ENCODE results near the gene SMC1B. TPM values are rescaled to one million over a fixed set of nuclear protein-coding genes. Genes with fewer than 3 reads are reported as not detected.
"Not testable (repeated sequence)": the region's sequence is repeated elsewhere in the genome, so short reads cannot be mapped to it uniquely, and the experiment has no call there.

SMC1B gene
- total and polyA plus RNA-seq, 10 donors, result 0.06 to 0.12 (median 0.10) TPM; not detected in 7

DNA sequence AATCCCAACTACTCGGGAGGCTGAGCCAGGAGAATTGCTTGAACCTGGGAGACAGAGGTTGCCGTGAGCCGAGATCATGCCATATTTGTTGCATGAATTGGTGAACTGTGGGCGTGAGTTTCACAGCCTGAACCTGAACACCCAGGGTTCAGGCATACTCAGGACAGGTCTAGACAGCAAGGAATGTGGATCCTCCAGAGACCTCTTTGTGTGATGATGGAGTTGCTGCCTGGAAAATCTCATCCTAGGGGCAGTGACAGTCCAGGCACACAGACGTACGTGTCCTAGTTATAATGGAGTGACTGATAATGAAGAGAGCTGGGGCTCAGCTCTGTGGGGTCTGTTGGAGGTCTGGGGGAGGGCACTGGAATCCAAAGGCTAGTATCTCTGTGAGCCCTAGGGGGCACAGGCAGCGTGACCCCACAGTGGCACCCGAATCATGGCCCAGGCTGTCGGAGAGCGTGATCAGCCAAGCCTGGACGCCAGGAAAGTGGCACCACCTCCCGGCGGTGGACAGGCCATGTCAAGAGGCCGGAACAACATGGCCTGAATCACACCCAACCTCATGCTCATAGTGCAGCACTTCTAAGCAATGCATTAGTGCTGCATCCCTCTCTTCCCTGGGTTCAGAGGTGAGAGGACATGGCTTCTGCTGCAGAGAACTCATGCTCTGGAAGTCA is 31.8 kb upstream of the SMC1B start:
- intact Hi-C loops (cut with DNase I; ENCODE audit: low total_unique reads), result loop anchor here (10.0 kb wide), 1 partner anchor 110 kb away; no protein-coding TSS in a partner anchor
- no peaks in the 10 kb centered on the region for H3K36me3 ChIP-seq
- TF ChIP-seq POLR2A (IDR thresholded peaks at IDR 0.05) (no peak), POLR2AphosphoS5 (IDR thresholded peaks at IDR 0.05) (no peak)
- TF ChIP-seq, protein P1, sequence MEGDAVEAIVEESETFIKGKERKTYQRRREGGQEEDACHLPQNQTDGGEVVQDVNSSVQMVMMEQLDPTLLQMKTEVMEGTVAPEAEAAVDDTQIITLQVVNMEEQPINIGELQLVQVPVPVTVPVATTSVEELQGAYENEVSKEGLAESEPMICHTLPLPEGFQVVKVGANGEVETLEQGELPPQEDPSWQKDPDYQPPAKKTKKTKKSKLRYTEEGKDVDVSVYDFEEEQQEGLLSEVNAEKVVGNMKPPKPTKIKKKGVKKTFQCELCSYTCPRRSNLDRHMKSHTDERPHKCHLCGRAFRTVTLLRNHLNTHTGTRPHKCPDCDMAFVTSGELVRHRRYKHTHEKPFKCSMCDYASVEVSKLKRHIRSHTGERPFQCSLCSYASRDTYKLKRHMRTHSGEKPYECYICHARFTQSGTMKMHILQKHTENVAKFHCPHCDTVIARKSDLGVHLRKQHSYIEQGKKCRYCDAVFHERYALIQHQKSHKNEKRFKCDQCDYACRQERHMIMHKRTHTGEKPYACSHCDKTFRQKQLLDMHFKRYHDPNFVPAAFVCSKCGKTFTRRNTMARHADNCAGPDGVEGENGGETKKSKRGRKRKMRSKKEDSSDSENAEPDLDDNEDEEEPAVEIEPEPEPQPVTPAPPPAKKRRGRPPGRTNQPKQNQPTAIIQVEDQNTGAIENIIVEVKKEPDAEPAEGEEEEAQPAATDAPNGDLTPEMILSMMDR (IDR thresholded peaks at IDR 0.05 in 8 of 11, conservative IDR thresholded peaks at IDR 0.05 in 3 of 11), result no peak
- DNase-seq, result no peak
- H3K4me3 ChIP-seq, result no peak overlapping the region
- H3K27ac ChIP-seq, result no peak overlapping the region
- no peaks in the 10 kb centered on the region for H3K4me1 ChIP-seq
- peaks cover 0 to 6% (median 0%) of the 10 kb centered on the region in 7 donors for H3K27me3 ChIP-seq (replicated peaks in 1 of 7)
- no peaks in the 10 kb centered on the region for H3K9me3 ChIP-seq
- WGBS, 5 donors, result 88 to 95% (median 89%) methylated on average over 11 to 14 of the region's 14 CpGs

DNA sequence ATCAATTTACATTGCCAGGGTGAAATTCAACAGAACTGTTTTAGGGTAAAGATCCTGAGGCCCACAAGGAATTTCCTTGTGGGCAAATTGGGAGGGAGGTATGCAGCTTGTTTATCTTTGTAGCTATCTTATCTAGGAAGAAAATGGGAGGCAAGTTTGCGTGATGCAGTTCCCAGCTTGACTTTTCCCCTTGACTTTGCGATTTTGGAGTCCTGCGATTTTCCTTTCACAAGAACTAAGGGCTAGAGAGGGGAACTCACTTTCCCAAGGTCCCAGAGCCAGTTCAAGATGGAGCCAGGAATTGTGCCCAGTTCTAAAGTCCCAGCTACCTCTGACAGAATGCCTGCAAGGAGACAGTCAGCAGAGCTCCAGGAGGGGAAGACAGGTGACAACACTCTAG is 30.8 kb upstream of the SMC1B start:
- Histone ChIP-seq H3K4me3 (no peak overlapping the region), H3K27me3 (replicated peaks in 1 of 7) (peaks cover 0 to 9% (median 0%) of the 10 kb centered on the region in 7 donors), H3K36me3 (no peaks in the 10 kb centered on the region), H3K27ac (no peak overlapping the region), H3K4me1 (no peaks in the 10 kb centered on the region), H3K9me3 (no peaks in the 10 kb centered on the region)
- no peak for DNase-seq
- TF ChIP-seq, protein P1 (IDR thresholded peaks at IDR 0.05 in 8 of 11, conservative IDR thresholded peaks at IDR 0.05 in 3 of 11), result no peak
- no peak for TF ChIP-seq POLR2AphosphoS5 (IDR thresholded peaks at IDR 0.05)
- no peak for TF ChIP-seq POLR2A (IDR thresholded peaks at IDR 0.05)
- WGBS, 5 donors, result 87 to 97% (median 92%) methylated on average over 3 of the region's 3 CpGs
- intact Hi-C loops (cut with DNase I; ENCODE audit: low total_unique reads), result loop anchor here (10.0 kb wide), 1 partner anchor 111 kb away; no protein-coding TSS in a partner anchor

DNA sequence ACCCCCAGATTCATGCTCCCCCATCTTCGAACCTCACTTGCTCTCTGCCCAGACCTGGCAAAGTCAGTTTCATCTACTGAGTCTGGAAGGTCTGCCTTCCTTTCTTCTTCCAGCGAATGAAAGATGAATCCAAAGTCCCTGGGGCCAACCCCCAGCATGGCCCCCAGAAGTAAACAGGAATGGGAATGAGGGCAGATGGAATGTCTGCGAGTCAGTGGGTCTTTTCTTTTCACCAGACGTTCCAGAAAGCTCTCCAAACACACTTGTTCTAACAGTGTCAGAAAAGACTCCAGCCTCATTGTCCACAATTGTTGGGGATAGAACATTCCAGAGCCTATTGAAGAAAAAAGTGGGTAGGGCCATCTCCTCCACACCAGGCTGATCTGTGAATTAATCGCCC is 28.7 kb upstream of the SMC1B start:
- Histone ChIP-seq H3K36me3 (no peaks in the 10 kb centered on the region), H3K4me1 (no peaks in the 10 kb centered on the region), H3K27ac (no peak overlapping the region), H3K9me3 (no peaks in the 10 kb centered on the region), H3K27me3 (replicated peaks in 1 of 7) (peaks cover 0 to 9% (median 0%) of the 10 kb centered on the region in 7 donors), H3K4me3 (no peak overlapping the region)
- intact Hi-C loops (cut with DNase I; ENCODE audit: low total_unique reads), result loop anchor here (10.0 kb wide), 1 partner anchor 113 kb away; no protein-coding TSS in a partner anchor
- no peak for DNase-seq
- TF ChIP-seq POLR2AphosphoS5 (IDR thresholded peaks at IDR 0.05) (no peak), POLR2A (IDR thresholded peaks at IDR 0.05) (no peak)
- TF ChIP-seq, protein P1 (IDR thresholded peaks at IDR 0.05 in 8 of 11, conservative IDR thresholded peaks at IDR 0.05 in 3 of 11), result no peak
- WGBS, 5 donors, result 78 to 90% (median 86%) methylated on average over 5 of the region's 5 CpGs

DNA sequence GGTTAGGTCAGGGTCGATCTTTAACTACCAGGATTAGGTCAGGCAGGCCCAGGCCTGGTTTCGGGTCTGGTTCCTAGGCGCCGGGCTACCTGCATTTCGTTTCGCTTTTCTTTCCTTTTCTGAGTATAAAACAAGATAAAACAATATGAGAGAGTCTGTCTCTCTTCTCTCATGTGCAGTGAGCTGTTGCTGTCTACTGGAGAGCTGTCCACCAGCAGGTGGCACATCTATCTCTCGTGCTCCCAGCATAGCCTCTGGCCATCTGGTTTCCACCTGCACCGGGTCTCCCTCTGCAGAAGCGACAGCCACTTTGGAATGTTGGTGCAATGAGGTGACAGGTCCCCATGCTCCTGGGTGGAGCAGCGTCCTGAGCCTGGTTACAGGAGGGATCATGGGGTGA is 27.7 kb upstream of the SMC1B start:
- WGBS, 5 donors, result 22 to 32% (median 29%) methylated on average over 10 of the region's 10 CpGs
- TF ChIP-seq, protein P1 (IDR thresholded peaks at IDR 0.05 in 8 of 11, conservative IDR thresholded peaks at IDR 0.05 in 3 of 11), result peak in 9 of 11 experiments; percentile 7 to 58 (median 32)
- no peak for TF ChIP-seq POLR2A (IDR thresholded peaks at IDR 0.05)
- DNase-seq, result no peak
- peak overlapping the region in 1 of 8 donors; percentile 22 for H3K4me3 ChIP-seq
- intact Hi-C loops (cut with DNase I; ENCODE audit: low total_unique reads), result loop anchor here (10.0 kb wide), 1 partner anchor 114 kb away; no protein-coding TSS in a partner anchor
- H3K36me3 ChIP-seq, result no peaks in the 10 kb centered on the region
- peaks cover 0 to 9% (median 0%) of the 10 kb centered on the region in 7 donors for H3K27me3 ChIP-seq (replicated peaks in 1 of 7)
- H3K4me1 ChIP-seq, result peaks cover 0 to under 1% (median 0%) of the 10 kb centered on the region in 6 donors
- H3K27ac ChIP-seq, result no peak overlapping the region
- H3K9me3 ChIP-seq, result no peaks in the 10 kb centered on the region

DNA sequence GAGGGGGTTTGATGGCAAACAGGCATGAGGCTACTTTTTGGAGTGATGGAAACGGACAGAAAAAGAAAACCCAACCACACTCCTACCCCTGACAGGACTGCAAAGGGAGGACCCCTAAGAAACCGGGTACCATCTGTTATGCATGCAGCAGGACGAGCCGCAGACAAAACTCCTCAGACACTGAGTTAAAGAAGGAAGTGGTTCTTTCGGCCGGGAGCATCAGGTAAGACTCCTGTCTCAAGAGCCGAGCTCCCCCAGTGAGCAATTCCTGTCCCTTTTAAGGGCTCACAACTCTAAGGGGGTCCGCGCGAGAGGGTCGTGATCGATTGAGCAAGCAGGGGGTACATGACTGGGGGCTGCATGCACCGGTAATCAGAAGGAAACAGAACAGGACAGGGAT is 27.3 kb upstream of the SMC1B start:
- peak overlapping the region in 1 of 8 donors; percentile 22 for H3K4me3 ChIP-seq
- not testable (repeated sequence) for DNase-seq; H3K27ac ChIP-seq; H3K27me3 ChIP-seq (replicated peaks in 1 of 7); H3K9me3 ChIP-seq; H3K36me3 ChIP-seq; H3K4me1 ChIP-seq
- whole genome bisulfite sequencing, 5 donors, result 30 to 44% (median 38%) methylated on average over 13 of the region's 13 CpGs
- intact Hi-C loops (cut with DNase I; ENCODE audit: low total_unique reads), result loop anchor here (10.0 kb wide), 1 partner anchor 114 kb away; no protein-coding TSS in a partner anchor

Measured in spleen (tissue), 11 donors.